Esophagus squamous epithelium (tissue), 4 donors: Measurements from ENCODE around the gene UTP3.

Experiments used
- POLR2A ChIP-seq, 4 donors: fragments of 450-650 bp; IDR thresholded peaks; one replicate each; pipeline ENCODE4 v1.6.1; 2017; ENCODE audit warnings: antibody characterized with exemption in 4 of 4, mild to moderate bottlenecking in 4 of 4, moderate library complexity in 3 of 4
- TF ChIP-seq, protein P1 (sequence below), 6 experiments: fragments of 450-650 bp in 4 of 6; fragments of 200-600 bp in 2 of 6; sonication (generic) in 2 of 6; IDR thresholded peaks; one replicate each; pipeline ENCODE4 v1.5.1; 2016 to 2019; ENCODE audit warnings: antibody characterized with exemption in 6 of 6, mild to moderate bottlenecking in 4 of 6, moderate library complexity in 4 of 6

DNA sequence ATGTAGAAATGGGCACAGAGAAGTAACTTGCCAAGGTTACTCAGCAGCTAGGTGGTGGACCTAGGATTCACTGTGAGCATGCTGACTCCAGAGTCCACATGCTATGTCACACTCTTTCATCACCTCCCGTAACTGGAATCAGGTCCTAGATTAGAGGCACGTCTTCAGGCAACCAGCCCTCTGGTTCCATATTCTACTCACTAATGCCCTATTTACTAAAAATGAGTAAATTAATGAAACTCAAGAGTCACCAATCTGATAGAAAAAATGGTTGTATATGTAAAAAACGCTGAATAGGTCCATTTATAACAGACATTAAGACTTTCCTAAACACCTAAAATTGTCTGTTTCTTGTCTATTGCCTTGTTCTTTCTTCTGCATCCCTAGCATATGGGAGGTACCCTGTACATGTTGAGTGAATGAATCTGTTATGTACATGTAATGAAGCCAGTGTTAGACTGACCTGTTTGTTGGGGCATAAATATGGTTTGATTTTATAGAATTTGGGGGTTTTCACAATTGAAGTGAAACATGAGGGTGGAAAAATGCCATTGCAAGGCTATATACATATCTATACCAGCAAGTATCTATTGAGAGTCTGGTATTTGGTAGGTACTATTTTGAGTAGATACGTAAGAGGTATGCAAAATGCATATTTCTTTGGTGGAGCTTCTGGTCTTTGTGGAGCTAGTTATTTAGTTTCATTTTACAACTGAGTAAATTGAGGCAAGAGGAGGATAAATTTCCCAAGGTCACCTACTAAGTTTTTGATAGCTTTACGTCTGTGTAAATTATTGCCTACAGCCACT, 26.0 kb downstream of the UTP3 start:
- no peak for TF ChIP-seq POLR2A (IDR thresholded peaks at IDR 0.05)
- TF ChIP-seq, protein P1, sequence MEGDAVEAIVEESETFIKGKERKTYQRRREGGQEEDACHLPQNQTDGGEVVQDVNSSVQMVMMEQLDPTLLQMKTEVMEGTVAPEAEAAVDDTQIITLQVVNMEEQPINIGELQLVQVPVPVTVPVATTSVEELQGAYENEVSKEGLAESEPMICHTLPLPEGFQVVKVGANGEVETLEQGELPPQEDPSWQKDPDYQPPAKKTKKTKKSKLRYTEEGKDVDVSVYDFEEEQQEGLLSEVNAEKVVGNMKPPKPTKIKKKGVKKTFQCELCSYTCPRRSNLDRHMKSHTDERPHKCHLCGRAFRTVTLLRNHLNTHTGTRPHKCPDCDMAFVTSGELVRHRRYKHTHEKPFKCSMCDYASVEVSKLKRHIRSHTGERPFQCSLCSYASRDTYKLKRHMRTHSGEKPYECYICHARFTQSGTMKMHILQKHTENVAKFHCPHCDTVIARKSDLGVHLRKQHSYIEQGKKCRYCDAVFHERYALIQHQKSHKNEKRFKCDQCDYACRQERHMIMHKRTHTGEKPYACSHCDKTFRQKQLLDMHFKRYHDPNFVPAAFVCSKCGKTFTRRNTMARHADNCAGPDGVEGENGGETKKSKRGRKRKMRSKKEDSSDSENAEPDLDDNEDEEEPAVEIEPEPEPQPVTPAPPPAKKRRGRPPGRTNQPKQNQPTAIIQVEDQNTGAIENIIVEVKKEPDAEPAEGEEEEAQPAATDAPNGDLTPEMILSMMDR (IDR thresholded peaks at IDR 0.05) = no peak
